ENCODE results near the gene TPH1. TPM values are rescaled to one million over a fixed set of nuclear protein-coding genes. Genes with fewer than 3 reads are reported as not detected.

TPH1 gene
- total and polyA plus RNA-seq, 5 donors from 2014 or later, result 0.26 to 0.74 TPM; not detected in 3

DNA sequence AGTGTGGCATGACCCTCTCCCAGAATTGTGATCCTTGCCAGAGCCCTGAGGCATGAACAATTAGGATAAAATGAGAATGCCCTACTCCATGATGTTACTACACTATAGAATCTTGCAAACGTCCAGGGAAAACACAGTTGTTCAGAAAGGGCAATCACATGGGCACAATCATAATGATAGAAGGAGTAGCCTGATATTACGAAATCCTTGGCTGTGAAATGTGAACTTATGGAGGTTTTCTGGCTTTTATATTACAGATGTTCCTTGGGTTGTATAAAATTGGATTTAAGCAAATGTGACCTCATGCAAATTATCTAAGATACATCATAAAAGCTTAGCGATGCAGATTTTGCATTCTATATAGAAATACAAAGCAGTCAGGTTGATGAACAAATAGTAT is 29.4 kb upstream of the TPH1 start:
- Histone ChIP-seq H3K9me3 (ENCODE audit: control insufficient read depth in 2 of 2, low read length in 2 of 2) (no peaks in the 10 kb centered on the region), H3K4me1 (ENCODE audit: control insufficient read depth, insufficient read depth, low read length, poor library complexity, severe bottlenecking) (no peaks in the 10 kb centered on the region), H3K36me3 (ENCODE audit: control insufficient read depth, insufficient read depth, low read length) (peaks cover 13% of the 10 kb centered on the region), H3K27me3 (ENCODE audit: control insufficient read depth, insufficient read depth, low read length) (no peaks in the 10 kb centered on the region), H3K27ac (ENCODE audit: insufficient read depth, low read length, poor library complexity, severe bottlenecking) (no peak overlapping the region), H3K4me3 (ENCODE audit: low read depth, low read length) (no peak overlapping the region)
- Mint-ChIP-seq H3K27me3 (no peaks in the 10 kb centered on the region), H3K9me3 (no peaks in the 10 kb centered on the region), H3K27ac (no peak overlapping the region), H3K36me3 (peaks cover 25% of the 10 kb centered on the region), H3K4me3 (no peak overlapping the region), H3K4me1 (no peaks in the 10 kb centered on the region)
- DNase-seq, result no peak
- no peak for ATAC-seq (ENCODE audit: low read depth in 2 of 2)

DNA sequence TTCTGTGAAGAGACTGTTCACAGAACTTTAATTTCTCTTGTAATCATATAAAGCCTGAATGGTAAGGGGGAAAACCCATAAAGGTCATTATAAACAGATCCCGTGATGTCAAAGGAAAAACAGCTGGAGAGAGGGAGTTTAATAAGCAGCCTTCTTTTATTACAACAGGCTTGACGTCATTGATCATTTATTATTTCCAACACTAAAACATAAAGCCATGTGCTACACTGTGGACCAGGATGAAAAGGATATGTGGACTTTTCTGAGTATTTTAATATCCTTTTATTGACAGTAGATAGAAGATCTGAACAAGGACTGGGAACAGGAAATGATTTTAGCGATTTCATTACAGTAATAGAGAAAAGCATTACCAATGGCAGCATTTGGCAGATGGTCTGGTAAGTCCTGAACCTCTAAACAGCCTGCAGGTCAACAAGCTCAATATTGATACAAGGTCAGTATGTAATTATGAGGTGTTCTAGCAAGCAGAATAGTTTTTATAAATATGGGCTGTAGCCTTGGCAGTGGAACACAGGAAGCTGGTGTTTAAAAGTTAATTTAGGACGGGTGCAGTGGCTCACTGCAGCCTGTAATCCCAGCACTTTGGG is 25.1 kb upstream of the TPH1 start:
- no peak for DNase-seq
- H3K36me3 Mint-ChIP-seq, result peaks cover 20% of the 10 kb centered on the region
- Histone ChIP-seq H3K4me1 (ENCODE audit: control insufficient read depth, insufficient read depth, low read length, poor library complexity, severe bottlenecking) (no peaks in the 10 kb centered on the region), H3K9me3 (ENCODE audit: control insufficient read depth in 2 of 2, low read length in 2 of 2) (no peaks in the 10 kb centered on the region), H3K27me3 (ENCODE audit: control insufficient read depth, insufficient read depth, low read length) (no peaks in the 10 kb centered on the region), H3K27ac (ENCODE audit: insufficient read depth, low read length, poor library complexity, severe bottlenecking) (no peak overlapping the region), H3K36me3 (ENCODE audit: control insufficient read depth, insufficient read depth, low read length) (peaks cover 2% of the 10 kb centered on the region), H3K4me3 (ENCODE audit: low read depth, low read length) (no peak overlapping the region)
- no peak overlapping the region for H3K4me3 Mint-ChIP-seq
- H3K9me3 Mint-ChIP-seq, result no peaks in the 10 kb centered on the region
- no peaks in the 10 kb centered on the region for H3K4me1 Mint-ChIP-seq
- ATAC-seq (ENCODE audit: low read depth in 2 of 2), result no peak
- H3K27ac Mint-ChIP-seq, result peak overlapping the region in 1 of 3 donors; percentile 8
- no peaks in the 10 kb centered on the region for H3K27me3 Mint-ChIP-seq

GRCh38 chr11:18067372-18067771 is 21.3 kb upstream of the TPH1 start:
- H3K4me3 ChIP-seq (ENCODE audit: low read depth, low read length), result no peak overlapping the region
- H3K27me3 ChIP-seq (ENCODE audit: control insufficient read depth, insufficient read depth, low read length), result no peaks in the 10 kb centered on the region
- Mint-ChIP-seq H3K4me1 (no peaks in the 10 kb centered on the region), H3K4me3 (no peak overlapping the region), H3K27me3 (no peaks in the 10 kb centered on the region), H3K27ac (no peak overlapping the region), H3K36me3 (peaks cover 14% of the 10 kb centered on the region), H3K9me3 (no peaks in the 10 kb centered on the region)
- no peaks in the 10 kb centered on the region for H3K4me1 ChIP-seq (ENCODE audit: control insufficient read depth, insufficient read depth, low read length, poor library complexity, severe bottlenecking)
- no peaks in the 10 kb centered on the region for H3K36me3 ChIP-seq (ENCODE audit: control insufficient read depth, insufficient read depth, low read length)
- ATAC-seq (ENCODE audit: low read depth in 2 of 2) (no peak), DNase-seq (no peak)
- no peak overlapping the region for H3K27ac ChIP-seq (ENCODE audit: insufficient read depth, low read length, poor library complexity, severe bottlenecking)
- no peaks in the 10 kb centered on the region for H3K9me3 ChIP-seq (ENCODE audit: control insufficient read depth in 2 of 2, low read length in 2 of 2)

GRCh38 chr11:18066626-18067025 is 20.6 kb upstream of the TPH1 start:
- H3K9me3 Mint-ChIP-seq, result no peaks in the 10 kb centered on the region
- H3K4me1 Mint-ChIP-seq, result no peaks in the 10 kb centered on the region
- no peak for ATAC-seq (ENCODE audit: low read depth in 2 of 2)
- no peaks in the 10 kb centered on the region for H3K27me3 Mint-ChIP-seq
- no peaks in the 10 kb centered on the region for H3K36me3 ChIP-seq (ENCODE audit: control insufficient read depth, insufficient read depth, low read length)
- peaks cover 16% of the 10 kb centered on the region for H3K36me3 Mint-ChIP-seq
- no peak overlapping the region for H3K27ac Mint-ChIP-seq
- H3K27ac ChIP-seq (ENCODE audit: insufficient read depth, low read length, poor library complexity, severe bottlenecking), result no peak overlapping the region
- H3K4me1 ChIP-seq (ENCODE audit: control insufficient read depth, insufficient read depth, low read length, poor library complexity, severe bottlenecking), result no peaks in the 10 kb centered on the region
- DNase-seq, result no peak
- no peaks in the 10 kb centered on the region for H3K9me3 ChIP-seq (ENCODE audit: control insufficient read depth in 2 of 2, low read length in 2 of 2)
- H3K4me3 ChIP-seq (ENCODE audit: low read depth, low read length), result no peak overlapping the region
- no peaks in the 10 kb centered on the region for H3K27me3 ChIP-seq (ENCODE audit: control insufficient read depth, insufficient read depth, low read length)
- no peak overlapping the region for H3K4me3 Mint-ChIP-seq

DNA sequence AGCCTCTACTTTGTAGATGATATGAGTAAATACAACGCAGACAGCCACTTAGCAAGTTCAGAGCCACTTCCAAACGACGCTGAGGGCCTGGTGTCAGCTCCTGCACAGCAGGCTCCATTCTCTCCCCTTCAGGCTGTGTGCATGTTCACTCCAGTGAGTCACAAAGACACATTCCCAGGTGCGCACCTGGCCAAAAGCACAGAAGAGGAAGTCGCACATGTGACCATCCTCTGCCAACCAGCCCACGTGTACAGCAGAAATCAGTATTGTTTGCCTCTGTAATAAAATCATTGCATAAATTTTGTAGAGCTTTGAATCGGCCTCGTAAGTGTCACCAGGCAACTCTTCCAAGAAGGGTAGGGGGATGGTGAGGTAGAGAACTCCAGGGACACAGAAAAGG is 19.5 kb upstream of the TPH1 start:
- Mint-ChIP-seq H3K4me3 (no peak overlapping the region), H3K27me3 (no peaks in the 10 kb centered on the region), H3K9me3 (no peaks in the 10 kb centered on the region), H3K27ac (no peak overlapping the region), H3K4me1 (no peaks in the 10 kb centered on the region), H3K36me3 (peaks cover 11% of the 10 kb centered on the region)
- no peak overlapping the region for H3K4me3 ChIP-seq (ENCODE audit: low read depth, low read length)
- ATAC-seq (ENCODE audit: low read depth in 2 of 2) (no peak), DNase-seq (no peak)
- H3K27me3 ChIP-seq (ENCODE audit: control insufficient read depth, insufficient read depth, low read length), result no peaks in the 10 kb centered on the region
- no peaks in the 10 kb centered on the region for H3K4me1 ChIP-seq (ENCODE audit: control insufficient read depth, insufficient read depth, low read length, poor library complexity, severe bottlenecking)
- H3K27ac ChIP-seq (ENCODE audit: insufficient read depth, low read length, poor library complexity, severe bottlenecking), result no peak overlapping the region
- H3K36me3 ChIP-seq (ENCODE audit: control insufficient read depth, insufficient read depth, low read length), result no peaks in the 10 kb centered on the region
- no peaks in the 10 kb centered on the region for H3K9me3 ChIP-seq (ENCODE audit: control insufficient read depth in 2 of 2, low read length in 2 of 2)

- Mint-ChIP-seq H3K36me3 (peaks cover 15% of the 10 kb centered on the region), H3K27me3 (no peaks in the 10 kb centered on the region), H3K27ac (no peak overlapping the region), H3K4me3 (no peak overlapping the region), H3K4me1 (no peaks in the 10 kb centered on the region), H3K9me3 (no peaks in the 10 kb centered on the region)
- Histone ChIP-seq H3K4me1 (ENCODE audit: control insufficient read depth, insufficient read depth, low read length, poor library complexity, severe bottlenecking) (no peaks in the 10 kb centered on the region), H3K27me3 (ENCODE audit: control insufficient read depth, insufficient read depth, low read length) (no peaks in the 10 kb centered on the region), H3K9me3 (ENCODE audit: control insufficient read depth in 2 of 2, low read length in 2 of 2) (no peaks in the 10 kb centered on the region), H3K36me3 (ENCODE audit: control insufficient read depth, insufficient read depth, low read length) (no peaks in the 10 kb centered on the region), H3K4me3 (ENCODE audit: low read depth, low read length) (no peak overlapping the region), H3K27ac (ENCODE audit: insufficient read depth, low read length, poor library complexity, severe bottlenecking) (no peak overlapping the region)
- ATAC-seq (ENCODE audit: low read depth in 2 of 2) (no peak), DNase-seq (no peak)
Measured at GRCh38 chr11:18064450-18065054, 18.5 kb upstream of the TPH1 start.

DNA sequence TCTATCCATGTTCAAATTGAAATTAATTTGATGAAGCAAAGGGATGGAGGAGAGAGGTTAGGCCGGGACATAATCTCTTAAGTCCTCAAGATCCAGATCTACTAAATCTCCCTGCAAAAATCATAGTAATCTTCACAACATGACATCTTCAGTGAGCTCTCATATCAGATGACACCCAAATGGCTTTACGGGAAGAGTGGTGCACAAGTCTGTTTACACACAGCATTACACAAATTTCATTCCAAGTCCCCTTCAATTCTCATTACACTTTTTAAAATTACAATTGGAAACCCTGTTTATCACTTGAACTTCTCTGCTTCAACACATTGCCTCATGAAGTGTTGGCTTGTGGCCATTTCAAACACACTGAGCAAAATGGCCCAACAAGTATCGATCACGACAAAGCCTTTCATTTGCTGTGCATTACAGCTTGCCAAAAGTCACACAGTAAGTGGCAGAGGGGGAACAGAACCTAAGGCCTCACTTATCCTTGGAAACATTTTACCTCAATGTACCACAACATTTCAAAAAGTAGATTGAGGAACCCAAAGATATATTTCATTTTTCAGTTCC is 17.9 kb upstream of the TPH1 start:
- ATAC-seq (ENCODE audit: low read depth in 2 of 2) (no peak), DNase-seq (no peak)
- no peaks in the 10 kb centered on the region for H3K9me3 ChIP-seq (ENCODE audit: control insufficient read depth in 2 of 2, low read length in 2 of 2)
- no peaks in the 10 kb centered on the region for H3K36me3 ChIP-seq (ENCODE audit: control insufficient read depth, insufficient read depth, low read length)
- Mint-ChIP-seq H3K36me3 (peaks cover 10% of the 10 kb centered on the region), H3K27me3 (no peaks in the 10 kb centered on the region), H3K9me3 (no peaks in the 10 kb centered on the region), H3K27ac (no peak overlapping the region), H3K4me3 (no peak overlapping the region), H3K4me1 (no peaks in the 10 kb centered on the region)
- H3K27ac ChIP-seq (ENCODE audit: insufficient read depth, low read length, poor library complexity, severe bottlenecking), result no peak overlapping the region
- H3K27me3 ChIP-seq (ENCODE audit: control insufficient read depth, insufficient read depth, low read length), result no peaks in the 10 kb centered on the region
- H3K4me3 ChIP-seq (ENCODE audit: low read depth, low read length), result no peak overlapping the region
- H3K4me1 ChIP-seq (ENCODE audit: control insufficient read depth, insufficient read depth, low read length, poor library complexity, severe bottlenecking), result no peaks in the 10 kb centered on the region

DNA sequence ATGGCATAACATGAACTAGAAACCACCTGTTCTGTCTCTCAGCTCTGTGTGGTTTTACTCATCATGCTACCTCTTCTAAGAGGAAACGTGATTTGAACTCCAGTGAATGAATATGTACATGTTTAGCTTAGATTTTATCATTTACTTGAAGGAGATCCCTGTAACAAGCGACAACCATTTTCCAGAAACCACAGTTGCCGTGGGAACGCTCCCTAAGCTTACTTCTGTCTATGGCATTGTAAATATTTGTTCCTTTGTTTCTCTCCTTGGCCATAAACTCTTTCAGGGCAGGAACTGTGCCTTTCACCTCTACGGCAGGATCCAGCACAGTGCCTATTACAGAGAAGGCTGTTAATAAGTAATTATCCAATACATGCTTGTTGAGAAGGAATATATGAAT is 17.1 kb upstream of the TPH1 start:
- Histone ChIP-seq H3K27me3 (ENCODE audit: control insufficient read depth, insufficient read depth, low read length) (no peaks in the 10 kb centered on the region), H3K27ac (ENCODE audit: insufficient read depth, low read length, poor library complexity, severe bottlenecking) (no peak overlapping the region), H3K9me3 (ENCODE audit: control insufficient read depth in 2 of 2, low read length in 2 of 2) (no peaks in the 10 kb centered on the region), H3K4me3 (ENCODE audit: low read depth, low read length) (no peak overlapping the region), H3K36me3 (ENCODE audit: control insufficient read depth, insufficient read depth, low read length) (no peaks in the 10 kb centered on the region), H3K4me1 (ENCODE audit: control insufficient read depth, insufficient read depth, low read length, poor library complexity, severe bottlenecking) (no peaks in the 10 kb centered on the region)
- DNase-seq (no peak), ATAC-seq (ENCODE audit: low read depth in 2 of 2) (no peak)
- H3K4me3 Mint-ChIP-seq, result no peak overlapping the region
- no peaks in the 10 kb centered on the region for H3K27me3 Mint-ChIP-seq
- H3K4me1 Mint-ChIP-seq, result no peaks in the 10 kb centered on the region
- H3K36me3 Mint-ChIP-seq, result peaks cover 10% of the 10 kb centered on the region
- H3K9me3 Mint-ChIP-seq, result no peaks in the 10 kb centered on the region
- H3K27ac Mint-ChIP-seq, result peak overlapping the region in 2 of 3 donors; percentile 46 to 54

Measured in CD4-positive, CD25-positive, alpha-beta regulatory T cell (primary cell).